Endothelial cell of umbilical vein (primary cell): ENCODE measurements around the gene ADAM29. TPM values are rescaled to one million over a fixed set of nuclear protein-coding genes. Genes with fewer than 3 reads are reported as not detected.

Experiments used
- BruUV-seq: library from RNA; stranded (reverse); fragments of 400-500 nt; replicated peaks from 2 replicates; lab custom pipeline; 2021; lab: Mats Ljungman, UMichigan
- CTCF ChIA-PET: fragments of 300-600, 350-600 bp; sonication (Branson Sonifier 250); formaldehyde crosslinking; loops from one replicate; lab custom pipeline; 2021; ENCODE audit warnings: antibody characterized with exemption, inconsistent platforms; lab: Charles Lee
- POLR2A ChIA-PET: fragments of 300-600, 350-600 bp; sonication (Branson Sonifier 250); formaldehyde crosslinking; loops from one replicate; lab custom pipeline; 2021; ENCODE audit warnings: antibody characterized with exemption, inconsistent platforms; lab: Charles Lee
- DNase-seq: peaks from one replicate; pipeline ENCODE4 v3.0.0-alpha.2; 2011; ENCODE audit warnings: low read depth, low spot score
- FAIRE-seq: peaks from 2 replicates; lab custom pipeline; 2011; peaks lifted over from hg19 to GRCh38; lab: Jason Lieb, UNC
- H2AFZ ChIP-seq: 2 replicates; pipeline ENCODE4 v1.6.0; 2012; ENCODE audit warnings: low read depth, low read length, control low read depth, inconsistent platforms
- H3K27ac ChIP-seq: 2 replicates; pipeline ENCODE4 v1.5.1; 2011; ENCODE audit warnings: low read depth, mild to moderate bottlenecking, control low read depth, low read length, moderate library complexity; ENCODE audit not compliant: insufficient read depth
- H3K27me3 ChIP-seq, 2 experiments: 2 replicates each; pipeline versions ENCODE4 v1.6.0 to v1.6.1; 2011; ENCODE audit warnings: low read length in 2 of 2, mixed read lengths in 1 of 2; ENCODE audit not compliant: control insufficient read depth in 2 of 2, insufficient read depth in 2 of 2
- H3K36me3 ChIP-seq, 2 experiments: 2 replicates in 1 of 2; 3 replicates in 1 of 2; pipeline ENCODE4 v1.5.1; 2011; ENCODE audit warnings: low read length in 2 of 2, mild to moderate bottlenecking in 1 of 2, moderate library complexity in 1 of 2; ENCODE audit not compliant: control insufficient read depth in 2 of 2, insufficient read depth in 2 of 2; ENCODE audit errors: extremely low read depth in 1 of 2
- H3K4me1 ChIP-seq: 3 replicates; pipeline ENCODE4 v1.5.1; 2011; ENCODE audit warnings: mild to moderate bottlenecking, low read length; ENCODE audit not compliant: control insufficient read depth, insufficient read depth; ENCODE audit errors: extremely low read depth
- H3K4me2 ChIP-seq: 2 replicates; pipeline ENCODE4 v1.6.1; 2011; ENCODE audit warnings: low read length, control low read depth, mixed read lengths; ENCODE audit not compliant: insufficient read depth
- H3K4me3 ChIP-seq, 3 experiments: fragments of 200-600 bp in 1 of 3; sonication (generic), shearing (Covaris generic) in 1 of 3; replicated peaks in 1 of 3; 2 replicates each; pipeline ENCODE4 v1.5.1; 2011 to 2016; ENCODE audit warnings: control low read depth in 3 of 3, low read length in 3 of 3, mild to moderate bottlenecking in 2 of 3, inconsistent platforms in 1 of 3, low read depth in 1 of 3, moderate library complexity in 1 of 3; ENCODE audit not compliant: insufficient read depth in 1 of 3
- H3K79me2 ChIP-seq: 2 replicates; pipeline ENCODE4 v1.6.0; 2012; ENCODE audit warnings: low read length, inconsistent platforms; ENCODE audit not compliant: control insufficient read depth, insufficient read depth
- H3K9ac ChIP-seq: replicated peaks from 2 replicates; pipeline ENCODE3; 2011; ENCODE audit warnings: low read length, control low read depth; ENCODE audit not compliant: insufficient read depth; ENCODE audit errors: extremely low read depth
- H3K9me1 ChIP-seq: replicated peaks from 3 replicates; pipeline ENCODE4 v1.6.0; 2011; ENCODE audit warnings: mild to moderate bottlenecking, low read length; ENCODE audit not compliant: control insufficient read depth, insufficient read depth; ENCODE audit errors: extremely low read depth
- H3K9me3 ChIP-seq: replicated peaks from 2 replicates; pipeline ENCODE4 v1.5.1; 2012; ENCODE audit warnings: low read length, inconsistent platforms; ENCODE audit not compliant: control insufficient read depth, insufficient read depth
- H4K20me1 ChIP-seq: replicated peaks from 2 replicates; pipeline ENCODE3; 2011; ENCODE audit warnings: mild to moderate bottlenecking, low read length; ENCODE audit not compliant: control insufficient read depth, insufficient read depth; ENCODE audit errors: extremely low read depth
- EZH2 ChIP-seq: IDR thresholded peaks from 2 replicates; pipeline ENCODE4 v1.6.1; 2012; ENCODE audit warnings: borderline replicate concordance, low read depth, mild to moderate bottlenecking, moderate library complexity, low read length, inconsistent platforms; ENCODE audit not compliant: severe bottlenecking
- FOS ChIP-seq: IDR thresholded peaks from 2 replicates; pipeline ENCODE4 v1.6.1; 2011; ENCODE audit warnings: mild to moderate bottlenecking, low read length, moderate library complexity, borderline replicate concordance; ENCODE audit not compliant: insufficient read depth
- GATA2 ChIP-seq: IDR thresholded peaks from 2 replicates; pipeline ENCODE4 v1.7.0; 2011; ENCODE audit warnings: low read depth, mild to moderate bottlenecking, moderate library complexity, mixed read lengths, low read length; ENCODE audit not compliant: insufficient read length, insufficient read depth
- JUN ChIP-seq: IDR thresholded peaks from 2 replicates; pipeline ENCODE4 v1.6.1; 2011; ENCODE audit warnings: borderline replicate concordance, low read depth; ENCODE audit not compliant: insufficient read length, insufficient read depth
- MYC ChIP-seq: IDR thresholded peaks from one replicate; pipeline ENCODE4 v1.6.1; 2011; ENCODE audit warnings: mild to moderate bottlenecking, low read depth, low read length
- POLR2A ChIP-seq: IDR thresholded peaks from 2 replicates; pipeline ENCODE4 v1.6.1; 2012; ENCODE audit warnings: low read depth, mild to moderate bottlenecking, control low read depth, low read length
- POLR2AphosphoS5 ChIP-seq: IDR thresholded peaks from 2 replicates; pipeline ENCODE4 v1.6.1; 2012; ENCODE audit warnings: low read depth, mild to moderate bottlenecking, control low read depth, low read length, moderate library complexity; ENCODE audit not compliant: insufficient read depth
- dilution Hi-C: fragments of 300-500 bp; cut with MboI; formaldehyde crosslinking; loops from one replicate; pipeline ENCODE4 v1.15.0; 2019; ENCODE audit warnings: low sequenced_read_pairs; ENCODE audit not compliant: extremely low pct_ligation_motif_present
- intact Hi-C: fragments of 100-400 bp; cut with micrococcal nuclease; formaldehyde crosslinking; loops from one replicate; pipeline ENCODE4 v1.10.0; 2022
- polyA plus RNA-seq, 4 experiments: library from polyadenylated mRNA; depleted of rRNA in 3 of 4; stranded (reverse) in 3 of 4; unstranded in 1 of 4; fragments of >200 nt; gene quantifications; 2 replicates each; pipeline versions ENCODE4 v1.2.1 to v1.2.3, GENCODE V29; 2011 to 2012; ENCODE audit warnings: missing spikeins in 1 of 4
- total RNA-seq: library from RNA; stranded (reverse); gene quantifications from 2 replicates; pipeline ENCODE4 v1.2.3, GENCODE V29; 2021
- TF ChIP-seq, protein P1 (sequence below): IDR thresholded peaks from 2 replicates; pipeline ENCODE4 v1.6.1; 2011; ENCODE audit not compliant: insufficient read depth, insufficient read length
- TF ChIP-seq, protein P2 (sequence below), 2 donors: IDR thresholded peaks; 1 replicate in 1 of 2; 2 replicates in 1 of 2; pipeline ENCODE4 v1.5.1; 2011; ENCODE audit warnings: low read length in 2 of 2, mild to moderate bottlenecking in 2 of 2, moderate library complexity in 2 of 2, control low read depth in 1 of 2, inconsistent platforms in 1 of 2, low read depth in 1 of 2; ENCODE audit not compliant: insufficient read depth in 1 of 2; ENCODE audit errors: extremely low read depth in 1 of 2

ADAM29 gene
- total and polyA plus RNA-seq, 2 donors (not counting 3 experiments of a cell fraction or from before 2014, with no cell fraction given), result not detected

DNA sequence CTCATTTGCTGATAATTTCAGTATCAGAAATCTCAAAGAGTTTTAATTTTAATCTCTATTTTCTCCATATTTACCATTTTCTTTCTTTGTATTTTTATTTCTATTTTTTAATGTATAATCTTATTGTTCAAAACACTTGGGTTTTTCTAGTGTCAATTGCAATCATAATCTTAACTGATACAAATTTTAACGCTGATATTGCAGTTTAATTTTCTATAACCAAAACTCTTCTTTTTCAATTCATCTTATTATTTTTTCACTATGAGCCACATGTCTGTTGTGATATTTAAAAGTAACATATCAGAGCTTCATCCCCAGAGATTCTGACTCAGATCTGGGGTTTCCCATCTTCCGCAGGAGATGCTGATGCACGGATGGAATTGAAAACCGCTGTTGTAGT lies 16.2 kb downstream of the ADAM29 start:
- TF ChIP-seq POLR2A, result no peak
- TF ChIP-seq, protein P1, sequence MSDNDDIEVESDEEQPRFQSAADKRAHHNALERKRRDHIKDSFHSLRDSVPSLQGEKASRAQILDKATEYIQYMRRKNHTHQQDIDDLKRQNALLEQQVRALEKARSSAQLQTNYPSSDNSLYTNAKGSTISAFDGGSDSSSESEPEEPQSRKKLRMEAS, result no peak
- ChIA-PET POLR2A (no interaction called here), CTCF (no interaction called here)
- Histone ChIP-seq H3K4me3 (no peak overlapping the region), H3K4me1 (no peaks in the 10 kb centered on the region), H2AFZ (no peak overlapping the region), H4K20me1 (no peaks in the 10 kb centered on the region), H3K9me3 (no peaks in the 10 kb centered on the region), H3K4me2 (no peak overlapping the region), H3K27ac (no peak overlapping the region), H3K36me3 (no peaks in the 10 kb centered on the region), H3K9ac (no peak overlapping the region), H3K27me3 (no peaks in the 10 kb centered on the region), H3K79me2 (no peaks in the 10 kb centered on the region), H3K9me1 (no peaks in the 10 kb centered on the region)
- no TSS peak for BruUV-seq
- dilution Hi-C loops (no loop called here), intact Hi-C loops (no loop called here)
- no peak for DNase-seq
- no peak for FAIRE-seq

DNA sequence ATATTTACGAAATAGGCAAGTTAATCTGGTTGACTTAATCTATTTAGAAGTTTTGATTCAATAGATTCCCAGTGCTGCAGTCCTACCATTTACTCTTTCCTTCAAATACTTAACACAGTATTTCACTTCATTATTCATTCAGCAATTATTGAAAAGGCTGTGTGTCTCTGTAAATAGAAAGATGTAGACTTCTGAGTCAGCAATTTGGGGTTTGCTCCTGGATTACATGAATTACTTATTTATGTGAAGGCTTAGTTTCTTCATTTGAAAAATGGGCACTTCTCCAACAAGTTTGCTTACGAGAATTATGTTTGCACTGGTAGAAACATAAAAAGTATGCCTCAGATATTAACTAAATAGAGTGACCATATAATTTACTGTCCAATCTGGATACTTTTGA lies 17.4 kb downstream of the ADAM29 start:
- Histone ChIP-seq H3K27me3 (no peaks in the 10 kb centered on the region), H3K9me1 (no peaks in the 10 kb centered on the region), H3K36me3 (no peaks in the 10 kb centered on the region), H3K9ac (no peak overlapping the region), H3K9me3 (no peaks in the 10 kb centered on the region), H3K79me2 (no peaks in the 10 kb centered on the region), H2AFZ (no peak overlapping the region), H4K20me1 (no peaks in the 10 kb centered on the region), H3K4me2 (no peak overlapping the region), H3K27ac (no peak overlapping the region), H3K4me1 (no peaks in the 10 kb centered on the region), H3K4me3 (no peak overlapping the region)
- POLR2A ChIA-PET, result no interaction called here
- TF ChIP-seq JUN, result no peak
- no peak for TF ChIP-seq GATA2
- TF ChIP-seq POLR2A, result no peak
- TF ChIP-seq FOS, result no peak
- TF ChIP-seq EZH2, result no peak
- no peak for TF ChIP-seq POLR2AphosphoS5
- TF ChIP-seq, protein P1, result no peak
- TF ChIP-seq MYC, result no peak
- TF ChIP-seq, protein P2, sequence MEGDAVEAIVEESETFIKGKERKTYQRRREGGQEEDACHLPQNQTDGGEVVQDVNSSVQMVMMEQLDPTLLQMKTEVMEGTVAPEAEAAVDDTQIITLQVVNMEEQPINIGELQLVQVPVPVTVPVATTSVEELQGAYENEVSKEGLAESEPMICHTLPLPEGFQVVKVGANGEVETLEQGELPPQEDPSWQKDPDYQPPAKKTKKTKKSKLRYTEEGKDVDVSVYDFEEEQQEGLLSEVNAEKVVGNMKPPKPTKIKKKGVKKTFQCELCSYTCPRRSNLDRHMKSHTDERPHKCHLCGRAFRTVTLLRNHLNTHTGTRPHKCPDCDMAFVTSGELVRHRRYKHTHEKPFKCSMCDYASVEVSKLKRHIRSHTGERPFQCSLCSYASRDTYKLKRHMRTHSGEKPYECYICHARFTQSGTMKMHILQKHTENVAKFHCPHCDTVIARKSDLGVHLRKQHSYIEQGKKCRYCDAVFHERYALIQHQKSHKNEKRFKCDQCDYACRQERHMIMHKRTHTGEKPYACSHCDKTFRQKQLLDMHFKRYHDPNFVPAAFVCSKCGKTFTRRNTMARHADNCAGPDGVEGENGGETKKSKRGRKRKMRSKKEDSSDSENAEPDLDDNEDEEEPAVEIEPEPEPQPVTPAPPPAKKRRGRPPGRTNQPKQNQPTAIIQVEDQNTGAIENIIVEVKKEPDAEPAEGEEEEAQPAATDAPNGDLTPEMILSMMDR (IDR thresholded peaks at IDR 0.05; ENCODE audit: extremely low read depth in 1 of 2, insufficient read depth in 1 of 2, low read depth in 1 of 2, low read length in 2 of 2), result no peak
- CTCF ChIA-PET, result no interaction called here
- intact Hi-C loops (no loop called here), dilution Hi-C loops (no loop called here)
- no peak for DNase-seq
- no TSS peak for BruUV-seq
- FAIRE-seq, result no peak
